Mucosa of stomach (tissue), 1 donor: Measurements from ENCODE around the gene BIRC3.

ENCODE experiments used
- H3K27me3 ChIP-seq: one replicate; pipeline ENCODE4 v1.7.0; 2013; ENCODE audit warnings: mild to moderate bottlenecking, low read length; ENCODE audit not compliant: control insufficient read depth, insufficient read depth
- H3K36me3 ChIP-seq: one replicate; pipeline ENCODE4 v1.7.0; 2013; ENCODE audit warnings: low read length; ENCODE audit not compliant: control insufficient read depth, insufficient read depth
- H3K4me1 ChIP-seq: one replicate; pipeline ENCODE4 v1.7.0; 2013; ENCODE audit warnings: mild to moderate bottlenecking, low read length; ENCODE audit not compliant: control insufficient read depth, insufficient read depth
- H3K4me3 ChIP-seq: one replicate; pipeline ENCODE4 v1.7.0; 2013; ENCODE audit warnings: low read length
- H3K9ac ChIP-seq: one replicate; pipeline ENCODE4 v1.7.0; 2013; ENCODE audit warnings: mild to moderate bottlenecking, low read length, moderate library complexity
- H3K9me3 ChIP-seq: one replicate; pipeline ENCODE4 v1.7.0; 2013; ENCODE audit warnings: mild to moderate bottlenecking, low read length, moderate library complexity; ENCODE audit not compliant: control insufficient read depth
- donor health status: Pancreatic carcinoma.

The BIRC3 gene

DNA sequence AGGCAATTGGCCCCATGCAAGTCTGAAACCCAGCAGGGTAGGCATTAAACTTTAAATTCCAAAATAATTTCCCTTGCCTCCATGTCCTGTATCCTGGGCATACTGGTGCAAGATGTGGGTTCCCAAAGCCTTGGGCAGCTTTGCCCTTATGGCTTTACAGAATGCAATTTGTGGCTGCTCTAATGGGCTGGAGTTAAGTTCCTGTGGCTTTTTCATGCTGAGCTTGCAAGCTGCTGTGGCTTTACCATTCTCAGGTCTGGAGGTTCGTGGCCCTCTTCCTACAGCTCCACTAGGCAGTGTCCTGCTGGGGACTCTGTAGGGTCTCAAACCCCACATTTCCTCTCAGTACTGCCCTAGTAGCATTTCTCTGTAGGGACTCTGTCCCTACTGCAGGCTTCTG lies 15.0 kb upstream of the BIRC3 start:
- H3K9me3 ChIP-seq = peaks cover 9% of the 10 kb centered on the region
- peaks cover 39% of the 10 kb centered on the region for H3K4me1 ChIP-seq
- H3K4me3 ChIP-seq = no peak overlapping the region
- no peak overlapping the region for H3K9ac ChIP-seq
- no peaks in the 10 kb centered on the region for H3K27me3 ChIP-seq
- no peaks in the 10 kb centered on the region for H3K36me3 ChIP-seq

- H3K4me1 ChIP-seq = peaks cover 41% of the 10 kb centered on the region
- no peak overlapping the region for H3K4me3 ChIP-seq
Observed at GRCh38 chr11:102304686-102305085, 12.6 kb upstream of the BIRC3 start.

DNA sequence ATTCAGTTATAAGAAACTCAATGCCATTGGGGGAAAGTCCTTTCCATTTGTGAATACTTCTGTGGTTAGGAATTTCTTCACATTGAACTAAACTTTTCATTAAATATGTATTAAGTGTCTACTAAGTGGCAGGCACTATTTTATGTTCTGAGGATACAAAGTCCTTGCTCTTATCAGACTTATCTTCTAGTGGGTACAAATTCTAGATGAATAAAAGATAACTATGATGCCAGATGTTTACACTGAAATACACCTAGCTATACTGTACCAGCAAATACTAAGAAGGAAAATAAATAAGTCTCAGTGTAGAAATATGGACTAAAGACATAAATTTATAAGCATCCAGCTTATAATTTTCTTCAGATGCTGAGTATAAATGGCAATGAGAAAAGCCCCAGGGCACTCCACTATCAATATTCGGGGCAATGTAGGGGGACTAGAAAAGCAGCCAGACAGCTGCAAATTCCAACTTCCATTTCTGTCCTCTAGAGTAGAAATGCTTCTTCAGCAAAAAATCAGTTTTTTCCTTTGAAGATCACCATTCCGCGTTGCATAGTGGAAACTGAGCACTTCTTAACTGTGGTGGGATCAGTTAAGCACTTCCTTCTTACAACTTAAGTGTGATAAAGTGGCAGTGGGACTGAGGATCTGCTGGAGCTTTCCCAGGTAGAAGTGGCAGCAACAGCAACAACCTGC lies 11.8 kb upstream of the BIRC3 start:
- H3K4me1 ChIP-seq = peaks cover 35% of the 10 kb centered on the region
- peak overlapping the region; percentile 45 for H3K9ac ChIP-seq
- no peaks in the 10 kb centered on the region for H3K36me3 ChIP-seq
- no peaks in the 10 kb centered on the region for H3K27me3 ChIP-seq
- peaks cover 9% of the 10 kb centered on the region for H3K9me3 ChIP-seq
- no peak overlapping the region for H3K4me3 ChIP-seq

More at GRCh38 chr11:102304686-102305085, 12.6 kb upstream of the BIRC3 start:
- no peaks in the 10 kb centered on the region for H3K27me3 ChIP-seq
- H3K9me3 ChIP-seq = peaks cover 9% of the 10 kb centered on the region
- H3K9ac ChIP-seq = no peak overlapping the region
- no peaks in the 10 kb centered on the region for H3K36me3 ChIP-seq

DNA sequence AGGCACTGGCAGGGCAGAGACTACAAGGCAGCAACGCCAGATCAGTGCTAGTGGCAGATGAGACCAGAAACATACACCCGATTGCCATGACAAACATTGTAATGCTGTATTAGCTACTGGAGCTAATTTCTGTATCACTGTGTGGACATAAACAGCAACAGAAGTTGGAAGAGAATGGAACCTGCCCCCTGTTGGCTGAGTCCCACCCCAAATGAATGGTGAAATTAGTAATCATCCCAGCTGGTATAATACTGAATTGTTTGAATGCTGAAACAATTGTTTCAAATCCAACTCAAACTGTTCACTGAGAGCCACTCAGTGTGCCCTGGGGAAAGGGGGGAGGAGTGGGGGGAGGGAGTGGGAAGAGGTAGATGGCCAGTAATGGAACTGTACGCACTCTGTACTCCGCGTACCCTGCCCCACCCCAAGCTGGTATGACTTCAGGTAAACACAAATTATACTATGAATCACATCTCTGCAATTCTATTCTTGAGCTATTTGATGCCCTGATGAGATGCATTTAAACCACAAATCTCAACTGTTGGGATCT lies 11.2 kb upstream of the BIRC3 start:
- H3K36me3 ChIP-seq = no peaks in the 10 kb centered on the region
- H3K9ac ChIP-seq = peak overlapping the region; percentile 45
- peaks cover 9% of the 10 kb centered on the region for H3K9me3 ChIP-seq
- no peak overlapping the region for H3K4me3 ChIP-seq
- no peaks in the 10 kb centered on the region for H3K27me3 ChIP-seq
- H3K4me1 ChIP-seq = peaks cover 29% of the 10 kb centered on the region

GRCh38 chr11:102306817-102307726 lies 10.2 kb upstream of the BIRC3 start:
- Histone ChIP-seq H3K4me1 (peaks cover 27% of the 10 kb centered on the region), H3K36me3 (no peaks in the 10 kb centered on the region), H3K9me3 (peaks cover 8% of the 10 kb centered on the region), H3K27me3 (no peaks in the 10 kb centered on the region), H3K4me3 (no peak overlapping the region), H3K9ac (no peak overlapping the region)

DNA sequence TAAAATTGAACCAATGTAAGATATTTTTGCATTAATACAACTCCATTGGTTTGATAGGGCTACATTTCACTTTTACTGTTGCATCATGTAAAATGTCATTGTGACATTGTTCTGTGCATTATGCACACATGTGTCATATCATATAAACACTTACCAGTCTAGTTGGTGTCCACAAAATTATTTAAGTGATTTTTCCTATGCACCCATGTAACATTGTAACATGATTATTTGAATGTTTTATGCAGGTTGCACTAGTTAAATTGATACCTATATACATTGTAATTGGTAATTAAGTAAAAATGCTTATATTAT lies 9.6 kb upstream of the BIRC3 start:
- Histone ChIP-seq H3K27me3 (no peaks in the 10 kb centered on the region), H3K4me1 (peaks cover 27% of the 10 kb centered on the region), H3K9ac (no peak overlapping the region), H3K36me3 (no peaks in the 10 kb centered on the region), H3K4me3 (no peak overlapping the region), H3K9me3 (peaks cover 2% of the 10 kb centered on the region)

GRCh38 chr11:102309621-102310541 lies 7.4 kb upstream of the BIRC3 start:
- H3K9ac ChIP-seq = no peak overlapping the region
- no peak overlapping the region for H3K4me3 ChIP-seq
- H3K36me3 ChIP-seq = no peaks in the 10 kb centered on the region
- no peaks in the 10 kb centered on the region for H3K27me3 ChIP-seq
- peaks cover 41% of the 10 kb centered on the region for H3K4me1 ChIP-seq
- H3K9me3 ChIP-seq = no peaks in the 10 kb centered on the region

GRCh38 chr11:102312667-102313066 lies 4.6 kb upstream of the BIRC3 start:
- no peaks in the 10 kb centered on the region for H3K36me3 ChIP-seq
- H3K27me3 ChIP-seq = no peaks in the 10 kb centered on the region
- H3K9ac ChIP-seq = peak overlapping the region; percentile 30
- H3K4me3 ChIP-seq = no peak overlapping the region
- H3K9me3 ChIP-seq = no peaks in the 10 kb centered on the region
- peaks cover 33% of the 10 kb centered on the region for H3K4me1 ChIP-seq

DNA sequence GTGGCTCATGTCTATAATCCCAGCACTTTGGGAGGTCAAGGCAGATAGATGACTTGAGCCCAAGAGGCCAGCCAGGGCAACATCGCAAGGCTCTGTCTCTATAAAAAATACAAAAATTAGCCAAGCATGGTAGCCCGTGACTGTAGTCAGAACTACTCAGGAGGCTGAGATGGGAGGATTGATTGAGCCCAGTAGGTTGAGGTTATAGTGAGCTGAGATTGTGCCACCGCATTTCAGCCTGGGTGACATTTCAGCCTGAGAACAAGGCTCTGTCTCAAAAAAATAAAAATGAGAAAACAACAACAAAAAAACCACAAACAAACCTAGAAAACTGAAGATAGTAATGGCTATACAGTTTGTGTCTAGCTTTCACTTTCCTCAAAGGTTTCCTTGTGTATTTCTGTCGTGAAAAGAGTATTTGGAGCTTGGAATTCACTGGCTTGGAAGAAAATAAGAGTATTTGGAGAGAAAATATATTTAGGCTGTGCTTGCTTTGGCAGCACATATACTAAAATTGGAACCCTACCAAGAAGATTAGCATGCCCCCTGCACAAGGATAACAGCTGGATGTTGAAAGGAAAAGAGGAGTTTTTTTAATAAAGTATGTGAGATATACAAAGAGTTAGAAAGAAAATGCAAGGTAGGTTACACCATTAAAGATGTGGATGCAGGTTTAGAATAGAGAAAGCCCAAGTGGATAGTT lies 3.9 kb upstream of the BIRC3 start:
- Histone ChIP-seq H3K4me1 (peaks cover 41% of the 10 kb centered on the region), H3K9ac (peak overlapping the region; percentile 30), H3K27me3 (no peaks in the 10 kb centered on the region), H3K4me3 (no peak overlapping the region), H3K9me3 (no peaks in the 10 kb centered on the region), H3K36me3 (no peaks in the 10 kb centered on the region)

GRCh38 chr11:102314784-102315183 lies 2.5 kb upstream of the BIRC3 start:
- no peaks in the 10 kb centered on the region for H3K9me3 ChIP-seq
- H3K27me3 ChIP-seq = no peaks in the 10 kb centered on the region
- peaks cover 49% of the 10 kb centered on the region for H3K4me1 ChIP-seq
- H3K9ac ChIP-seq = no peak overlapping the region
- H3K4me3 ChIP-seq = no peak overlapping the region
- no peaks in the 10 kb centered on the region for H3K36me3 ChIP-seq

DNA sequence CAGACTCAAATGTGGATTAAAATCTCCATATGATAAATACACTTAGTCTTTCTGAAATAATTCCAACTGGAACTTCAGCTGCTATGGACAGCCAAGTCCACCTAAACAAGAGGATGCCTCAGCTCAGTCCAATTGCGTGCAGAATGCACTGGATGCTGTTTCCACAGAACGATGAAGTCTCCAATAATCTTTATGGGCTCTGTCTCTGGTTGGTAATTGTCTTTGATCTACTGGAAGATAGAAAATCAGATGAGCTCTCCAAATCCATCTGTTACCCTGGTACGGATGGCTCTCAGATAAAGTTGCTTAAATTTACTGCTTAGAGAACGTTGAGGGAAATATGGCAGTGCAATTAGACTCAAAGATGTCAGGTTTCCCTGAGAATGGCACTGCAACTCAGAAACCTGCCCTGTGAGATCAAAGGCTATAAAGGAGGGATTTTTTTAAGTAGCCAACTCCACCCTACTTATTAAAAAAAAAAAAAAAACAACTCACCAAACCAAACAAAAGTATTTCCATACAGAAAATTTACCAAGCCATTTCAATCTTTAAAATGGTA lies 859 bp upstream of the BIRC3 start:
- peaks cover 50% of the 10 kb centered on the region for H3K4me1 ChIP-seq

More for the DNA sequence above, 859 bp upstream of the BIRC3 start:
- Histone ChIP-seq H3K9ac (no peak overlapping the region), H3K4me3 (no peak overlapping the region), H3K27me3 (no peaks in the 10 kb centered on the region), H3K36me3 (no peaks in the 10 kb centered on the region), H3K9me3 (no peaks in the 10 kb centered on the region)
